ENCODE measurements around the gene DDX28. TPM values are rescaled to one million over a fixed set of nuclear protein-coding genes. Genes with fewer than 3 reads are reported as not detected.
"Not testable (repeated sequence)": the region's sequence is repeated elsewhere in the genome, so short reads cannot be mapped to it uniquely, and the experiment has no call there.

Gene DDX28
- polyA plus RNA-seq, 3 donors: 4.8 to 15.5 (median 5.5) TPM

DNA sequence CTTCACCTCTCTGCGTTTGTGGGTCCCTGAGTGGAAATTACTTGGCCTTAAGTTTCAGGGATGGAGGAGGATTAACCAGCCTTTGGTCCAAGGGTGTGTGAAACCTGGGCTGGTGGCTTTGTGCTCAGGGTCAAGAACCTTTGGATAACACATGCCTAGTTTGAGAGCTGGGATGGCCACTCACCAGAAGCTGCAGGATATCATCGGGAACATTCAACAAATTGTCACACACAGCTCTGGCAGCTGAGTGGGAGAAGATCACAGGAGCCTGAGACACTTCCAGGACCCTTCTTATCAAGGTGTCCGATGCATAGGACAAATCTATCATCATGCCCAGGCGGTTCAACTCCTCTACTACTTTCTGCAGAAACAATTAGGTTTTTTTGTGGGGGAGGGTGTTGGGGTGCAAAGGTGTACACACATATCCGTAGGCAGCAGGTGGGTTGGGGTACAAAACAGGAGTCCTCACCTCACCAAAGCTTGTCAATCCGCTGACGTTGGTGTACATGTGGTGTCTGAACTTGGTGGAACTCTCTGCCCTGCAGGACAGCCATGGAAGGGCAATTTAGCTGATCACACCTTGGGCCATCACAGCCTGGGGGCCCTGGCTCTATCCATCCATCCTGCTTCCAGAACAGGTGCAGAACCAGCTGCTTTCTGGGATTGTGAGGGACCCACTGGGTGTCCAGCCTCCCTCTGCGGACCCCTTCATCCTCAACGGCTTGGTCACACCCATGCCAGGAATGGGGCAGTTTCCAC, 45.4 kb downstream of the DDX28 start:
- WGBS, 3 donors: 77 to 88% (median 87%) methylated on average over 9 of the region's 9 CpGs
- no peak overlapping the region for H3K27ac ChIP-seq (ENCODE audit: low read depth, low read length)

DNA sequence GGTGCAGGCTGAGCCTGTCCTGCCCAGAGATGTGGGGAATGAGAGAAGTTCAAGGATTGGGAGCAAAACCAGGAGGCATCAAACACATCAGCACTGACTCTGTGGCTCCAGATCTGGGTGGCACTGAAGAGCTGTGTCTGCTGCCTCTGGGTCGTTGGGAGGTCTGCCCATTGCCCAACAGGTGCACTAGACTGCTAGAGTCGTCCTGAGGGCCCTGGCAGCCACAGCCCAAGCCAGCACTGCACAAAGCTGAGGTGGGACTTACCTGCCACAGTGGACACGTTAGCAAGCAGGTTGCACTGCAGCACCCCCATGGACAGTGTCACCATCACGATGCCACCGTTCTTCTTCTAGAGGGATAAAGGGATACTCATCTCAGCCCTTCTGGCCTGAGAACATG, 46.0 kb downstream of the DDX28 start:
- WGBS, 3 donors: 64 to 75% (median 72%) methylated on average over 5 of the region's 5 CpGs
- no peak overlapping the region for H3K27ac ChIP-seq (ENCODE audit: low read depth, low read length)

DNA sequence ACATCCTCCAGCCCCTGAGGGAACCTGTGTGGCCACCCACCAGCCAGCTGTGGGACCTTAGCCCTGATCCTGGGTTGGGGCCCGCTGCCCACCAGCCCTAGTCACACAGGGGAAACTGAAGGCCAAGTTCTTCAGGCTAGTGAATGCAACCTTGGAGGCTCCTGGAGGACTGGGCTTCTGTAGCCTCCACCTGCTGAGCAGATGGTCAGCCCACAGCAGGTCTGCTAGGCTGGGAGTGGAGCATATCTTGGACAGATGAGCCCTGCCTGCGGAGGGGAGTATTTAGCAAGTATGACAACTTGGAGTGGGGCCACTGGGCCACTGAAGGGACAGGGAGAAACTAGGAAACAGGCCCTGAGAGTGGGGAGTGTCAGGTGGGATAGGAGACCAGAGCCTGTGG, 46.8 kb downstream of the DDX28 start:
- no peak overlapping the region for H3K27ac ChIP-seq (ENCODE audit: low read depth, low read length)
- 88 to 98% (median 96%) methylated on average over 2 of the region's 2 CpGs for WGBS, 3 donors

DNA sequence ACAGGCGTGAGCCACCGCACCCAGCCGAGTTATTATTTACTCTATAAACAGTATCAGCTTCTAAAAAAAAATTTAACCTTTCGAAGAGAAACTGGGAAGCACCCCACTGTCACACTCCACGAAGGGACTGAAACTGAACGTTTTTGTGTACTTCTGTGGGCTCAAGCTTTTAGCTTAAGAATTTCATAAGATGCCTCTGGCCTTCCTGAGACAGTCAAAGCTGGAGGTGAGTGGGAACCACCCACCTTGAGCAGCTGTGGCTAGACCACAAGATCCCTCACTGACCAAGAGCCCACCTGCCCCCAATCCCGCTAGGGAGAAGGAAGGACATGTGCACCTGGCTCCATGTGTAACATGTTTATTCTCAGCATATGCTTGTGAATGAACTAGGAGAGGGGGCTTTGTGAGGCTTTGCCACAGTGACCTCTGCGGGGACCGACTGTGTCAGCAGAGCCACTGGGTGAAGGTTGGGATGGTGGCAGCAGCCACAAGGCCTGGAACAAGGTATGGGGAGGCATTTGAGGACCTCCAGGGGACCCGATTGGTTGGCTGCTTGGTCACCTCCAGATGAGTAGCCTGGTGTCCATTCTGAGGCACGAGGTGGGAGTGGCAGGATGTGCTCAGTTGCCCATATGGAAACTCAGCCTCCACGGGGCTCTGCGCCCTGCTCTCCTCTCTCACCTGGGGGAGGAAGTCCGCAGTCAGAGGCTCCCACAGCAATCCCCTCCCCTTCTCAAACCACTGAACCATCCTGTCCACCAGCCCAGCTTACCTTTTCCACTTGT, 47.5 kb downstream of the DDX28 start:
- no peak overlapping the region for H3K27ac ChIP-seq (ENCODE audit: low read depth, low read length)
- WGBS, 3 donors: 65 to 78% (median 74%) methylated on average over 14 of the region's 14 CpGs

DNA sequence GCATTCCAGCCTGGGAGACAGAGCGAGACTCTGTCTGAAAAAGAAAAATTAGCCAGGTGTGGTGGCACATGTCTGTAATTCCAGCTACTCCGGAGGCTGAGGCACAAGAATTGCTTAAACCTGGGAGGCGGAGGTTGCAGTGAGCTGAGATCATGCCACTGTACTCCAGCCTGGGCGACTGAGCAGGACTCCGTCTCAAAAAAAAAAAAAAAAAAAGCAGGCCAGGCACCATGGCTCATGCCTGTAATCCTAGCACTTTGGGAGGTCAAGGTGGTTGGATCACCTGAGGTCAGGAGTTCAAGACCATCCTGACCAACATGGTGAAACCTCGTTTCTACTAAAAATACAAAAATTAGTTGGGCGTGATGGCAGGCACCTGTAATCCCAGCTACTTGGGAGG, 50.7 kb downstream of the DDX28 start:
- H3K27ac ChIP-seq (ENCODE audit: low read depth, low read length): not testable (repeated sequence)
- WGBS, 3 donors: 85 to 92% (median 89%) methylated on average over 7 of the region's 7 CpGs

DNA sequence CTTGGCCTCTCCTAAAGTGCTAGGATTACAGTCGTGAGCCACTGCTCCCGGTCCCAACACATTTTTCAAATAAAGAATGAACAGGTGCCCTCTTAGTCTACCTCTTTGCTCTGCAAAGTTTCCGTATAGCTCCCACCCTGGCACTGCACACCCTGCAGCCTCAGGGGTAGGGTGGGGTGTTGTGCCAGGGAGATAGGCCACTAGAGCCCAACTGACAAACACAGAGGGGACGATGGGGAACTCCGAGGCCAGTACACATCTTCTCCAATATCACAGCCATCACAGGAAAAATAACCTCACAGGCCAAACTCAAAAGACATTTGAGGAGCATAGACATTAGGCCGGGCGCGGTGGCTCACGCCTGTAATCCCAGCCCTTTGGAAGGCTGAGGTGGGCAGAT, 51.9 kb downstream of the DDX28 start:
- 94 to 98% (median 96%) methylated on average over 9 of the region's 9 CpGs for WGBS, 3 donors

More for the DNA sequence above, 51.9 kb downstream of the DDX28 start:
- no peak overlapping the region for H3K27ac ChIP-seq (ENCODE audit: low read depth, low read length)

Other genes with a start within 250 kb of the DDX28 start
- 1 to 10 TPM; 7.9 to 8.8 (median 8.3) TPM for gene RANBP10, start 216.7 kb downstream of the DDX28 start, polyA plus RNA-seq
- 1 to 10 TPM in 2 of 3 donors, under 1 TPM in 1; 0.92 to 1.7 (median 1.1) TPM for gene TSNAXIP1, start 216.3 kb downstream of the DDX28 start, polyA plus RNA-seq
- 10 to 100 TPM; 11.4 to 16.4 (median 15.6) TPM for gene THAP11, start 180.9 kb downstream of the DDX28 start, polyA plus RNA-seq
- 100 to 1,000 TPM in 2 of 3 donors, 10 to 100 TPM in 1; 63.8 to 120 (median 113) TPM for gene NUTF2, start 176.3 kb downstream of the DDX28 start, polyA plus RNA-seq
- gene CENPT, start 175.5 kb downstream of the DDX28 start, polyA plus RNA-seq: 10 to 100 TPM; 41.0 to 47.5 (median 44.4) TPM
- 10 to 100 TPM; 24.3 to 37.3 (median 33.8) TPM for gene EDC4, start 150.2 kb downstream of the DDX28 start, polyA plus RNA-seq
- gene NRN1L, start 138.3 kb downstream of the DDX28 start, polyA plus RNA-seq: 1 to 10 TPM in 1 of 3 donors, under 1 TPM in 2; 0.64 to 1.3 (median 0.89) TPM
- gene PSKH1, start 130.0 kb downstream of the DDX28 start, polyA plus RNA-seq: 10 to 100 TPM; 19.2 to 26.8 (median 23.5) TPM
- gene CTRL, start 91.4 kb downstream of the DDX28 start, polyA plus RNA-seq: 100 to 1,000 TPM in 1 of 3 donors, 1 to 10 TPM in 2; 1.3 to 627 (median 2.2) TPM
- 10 to 100 TPM; 69.8 to 81.9 (median 80.0) TPM for gene PSMB10, start 86.4 kb downstream of the DDX28 start, polyA plus RNA-seq
- gene LCAT, start 79.1 kb downstream of the DDX28 start, polyA plus RNA-seq: 10 to 100 TPM in 2 of 3 donors, 1 to 10 TPM in 1; 7.5 to 34.0 (median 18.5) TPM
- gene SLC12A4, start 54.6 kb downstream of the DDX28 start, polyA plus RNA-seq: 10 to 100 TPM; 13.2 to 56.9 (median 44.4) TPM
- under 1 TPM in 1 of 3 donors, not detected in 2; 0.34 TPM for gene DPEP3, start 42.7 kb downstream of the DDX28 start, polyA plus RNA-seq
- 1 to 10 TPM in 2 of 3 donors, under 1 TPM in 1; 0.76 to 4.2 (median 3.2) TPM for gene DPEP2, start 23.7 kb downstream of the DDX28 start, polyA plus RNA-seq
- not detected for gene DPEP2NB, start 7.3 kb downstream of the DDX28 start, polyA plus RNA-seq
- gene DUS2, start 52 bp upstream of the DDX28 start, polyA plus RNA-seq: 1 to 10 TPM; 3.5 to 9.0 (median 8.8) TPM
- gene NFATC3, start 62.1 kb upstream of the DDX28 start, polyA plus RNA-seq: 10 to 100 TPM in 2 of 3 donors, 1 to 10 TPM in 1; 5.9 to 12.5 (median 11.2) TPM
- 10 to 100 TPM in 1 of 3 donors, 1 to 10 TPM in 2; 3.0 to 23.4 (median 3.6) TPM for gene ESRP2, start 212.9 kb upstream of the DDX28 start, polyA plus RNA-seq
- gene PLA2G15, start 222.1 kb upstream of the DDX28 start, polyA plus RNA-seq: 10 to 100 TPM in 1 of 3 donors, 1 to 10 TPM in 2; 7.1 to 16.2 (median 8.4) TPM
- 100 to 1,000 TPM in 1 of 3 donors, 10 to 100 TPM in 2; 17.7 to 136 (median 21.7) TPM for gene SLC7A6, start 241.3 kb upstream of the DDX28 start, polyA plus RNA-seq

Data from adipose tissue (tissue), 3 donors.